Measurements from ENCODE around the gene ARMC7.

GRCh38 chr17:75069783-75070182 is 40.0 kb upstream of the ARMC7 start:
- no peak for TF ChIP-seq CTCF (IDR thresholded peaks at IDR 0.05)
- TF ChIP-seq POLR2A (IDR thresholded peaks at IDR 0.05): no peak
